Uterus (tissue), 4 donors: ENCODE measurements around the gene SPIRE1. TPM values are rescaled to one million over a fixed set of nuclear protein-coding genes. Genes with fewer than 3 reads are reported as not detected.

Experiments used
- DNase-seq, 2 donors: peaks; one replicate each; pipeline ENCODE4 v3.0.0-alpha.2; 2019 to 2020
- H3K27ac ChIP-seq, 2 donors: fragments of 200-600 bp; sonication (generic); 1 replicate in 1 of 2; 2 replicates in 1 of 2; pipeline ENCODE4 v1.5.1; 2016 to 2018
- H3K27me3 ChIP-seq, 2 donors: fragments of 200-600 bp; sonication (generic); one replicate each; pipeline ENCODE4 v1.5.1; 2018 to 2019; ENCODE audit warnings: control low read depth in 1 of 2
- H3K36me3 ChIP-seq, 2 donors: fragments of 200-600 bp; sonication (generic); one replicate each; pipeline ENCODE4 v1.5.1; 2019; ENCODE audit warnings: control low read depth in 1 of 2
- H3K4me1 ChIP-seq, 2 donors: fragments of 200-600 bp; sonication (generic); one replicate each; pipeline ENCODE4 v1.5.1; 2018 to 2019; ENCODE audit warnings: control low read depth in 1 of 2
- H3K4me3 ChIP-seq, 2 donors: fragments of 200-600 bp; sonication (generic); 1 replicate in 1 of 2; 2 replicates in 1 of 2; pipeline ENCODE4 v1.5.1; 2018 to 2019; ENCODE audit warnings: mild to moderate bottlenecking in 1 of 2
- H3K9me3 ChIP-seq, 2 donors: fragments of 200-600 bp; sonication (generic); one replicate each; pipeline ENCODE4 v1.5.1; 2019; ENCODE audit warnings: control low read depth in 1 of 2
- CTCF ChIP-seq, 4 experiments: fragments of 200-600 bp in 2 of 4; fragments of 450-650 bp in 2 of 4; sonication (generic) in 2 of 4; IDR thresholded peaks; one replicate each; pipeline ENCODE4 v1.5.1; 2016 to 2019; ENCODE audit warnings: antibody characterized with exemption in 4 of 4, mild to moderate bottlenecking in 2 of 4, moderate library complexity in 1 of 4
- POLR2A ChIP-seq, 2 donors: fragments of 450-650 bp; IDR thresholded peaks; one replicate each; pipeline ENCODE4 v1.6.1; 2016; ENCODE audit warnings: antibody characterized with exemption in 2 of 2, mild to moderate bottlenecking in 1 of 2, moderate library complexity in 1 of 2
- intact Hi-C: fragments of 100-400 bp; cut with DNase I; formaldehyde crosslinking; loops from one replicate; pipeline ENCODE4 v1.15.1; 2023; ENCODE audit warnings: low total_unique reads
- total RNA-seq, 4 donors: library from RNA; depleted of rRNA in 3 of 4; stranded (reverse); fragments of >200 nt in 3 of 4; gene quantifications; one replicate each; pipeline versions ENCODE4 v1.1.0 to v1.2.4, GENCODE V29; 2014 to 2023
- donor health status: DM: yes; HTN: yes; CAD: no.

SPIRE1 gene
- total RNA-seq, 4 donors from 2014 or later = 12.9 to 78.1 (median 27.5) TPM

DNA sequence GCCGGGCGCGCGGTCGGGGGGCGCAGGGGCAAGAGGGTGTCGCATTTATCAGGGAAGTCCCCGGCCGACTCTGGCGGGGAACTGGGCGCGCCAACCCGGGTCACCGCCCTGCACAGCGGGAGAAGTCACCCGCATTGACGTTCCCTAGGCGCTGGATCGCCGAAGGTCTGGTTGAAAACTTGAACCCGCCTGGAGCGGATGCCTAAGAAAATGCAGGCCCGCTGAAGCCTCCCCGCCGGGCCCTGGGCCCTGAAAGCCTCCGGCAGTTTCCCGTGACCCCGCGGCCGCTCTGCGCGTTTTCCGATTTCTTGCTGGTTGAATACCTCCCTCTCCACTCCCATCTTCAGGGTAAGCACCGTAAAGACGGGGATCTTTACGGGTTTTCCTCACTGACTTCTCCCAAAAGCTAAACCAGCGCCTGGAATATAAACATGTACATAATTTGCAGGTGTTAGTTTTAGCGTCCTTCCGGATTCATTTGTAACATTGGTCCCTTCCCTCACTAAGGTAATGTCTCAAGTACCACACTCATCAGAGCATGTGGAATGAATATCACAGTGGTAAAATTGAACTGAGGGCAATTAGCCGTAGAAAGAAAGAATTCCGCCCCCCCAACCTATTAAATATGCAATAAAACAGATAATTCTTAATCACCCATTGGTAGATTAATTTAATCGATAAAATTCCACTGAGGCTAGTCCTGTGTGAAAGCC, 675 bp upstream of the SPIRE1 start:
- Histone ChIP-seq H3K27ac (peak overlapping the region; percentile 86 to 98), H3K36me3 (no peaks in the 10 kb centered on the region), H3K4me3 (peak overlapping the region; percentile 47 to 87), H3K4me1 (no peaks in the 10 kb centered on the region), H3K27me3 (no peaks in the 10 kb centered on the region), H3K9me3 (no peaks in the 10 kb centered on the region)
- intact Hi-C loops = loop anchor here (5.0 kb wide), 1 partner anchor 266 kb away; no protein-coding TSS in a partner anchor
- peak; percentile 40 to 46 for DNase-seq
- TF ChIP-seq POLR2A (IDR thresholded peaks at IDR 0.05) = no peak
- no peak for TF ChIP-seq CTCF (IDR thresholded peaks at IDR 0.05)

DNA sequence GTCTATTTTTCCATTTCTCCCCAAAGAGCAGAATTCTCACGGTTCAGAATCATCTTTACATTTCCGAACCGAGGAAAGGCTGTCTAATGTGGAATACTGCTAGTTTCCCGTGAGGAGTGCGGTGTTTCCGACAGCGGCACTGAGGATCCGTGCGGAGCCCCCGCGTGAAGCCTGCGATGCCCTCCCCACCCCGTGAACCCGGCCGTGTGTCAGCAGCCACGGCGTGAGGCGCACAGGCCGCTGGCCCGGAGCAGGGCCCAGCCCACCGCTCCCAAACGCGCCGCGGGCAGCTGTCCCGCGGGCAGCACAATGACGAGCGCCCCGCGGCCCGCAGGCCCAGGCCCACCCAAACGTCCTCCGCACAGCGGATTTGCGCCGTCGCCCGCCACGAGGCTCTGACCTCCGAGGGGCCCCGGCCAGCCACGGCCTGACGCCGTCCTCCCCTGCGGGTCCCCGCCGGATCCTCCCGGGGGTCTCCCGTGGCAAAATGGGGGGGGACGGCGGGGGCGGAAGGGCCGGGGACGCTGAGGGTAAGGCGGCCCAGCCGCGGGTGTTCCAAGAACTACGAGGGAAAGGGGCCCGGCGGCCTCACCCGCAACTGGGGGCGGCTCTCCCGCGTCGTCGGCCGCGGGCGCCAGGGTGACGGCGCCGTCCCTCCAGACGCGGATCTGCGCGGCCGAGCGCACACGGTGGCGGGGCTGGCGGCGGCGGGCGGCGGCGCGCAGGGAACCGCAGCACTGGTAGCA, 796 bp downstream of the SPIRE1 start:
- peak; percentile 20 to 44 for DNase-seq
- H3K4me1 ChIP-seq = no peaks in the 10 kb centered on the region
- intact Hi-C loops = loop anchor here (5.0 kb wide), 1 partner anchor 265 kb away; no protein-coding TSS in a partner anchor

DNA sequence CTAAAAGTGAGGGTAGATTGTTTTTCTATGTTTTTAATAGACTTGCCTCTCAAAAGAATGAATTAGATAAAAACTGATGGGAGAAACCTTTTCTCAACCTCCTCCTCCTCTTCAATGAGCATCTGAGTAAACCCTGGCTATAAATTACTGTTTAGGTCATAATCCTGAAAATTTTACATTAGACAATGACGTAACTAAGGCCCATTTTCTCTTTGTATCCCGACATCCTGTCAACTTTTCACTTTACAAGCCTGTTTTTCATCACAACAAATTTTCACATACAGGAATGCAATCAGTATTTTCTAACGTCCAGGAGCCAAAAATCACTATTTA, 1.3 kb downstream of the SPIRE1 start:
- H3K27me3 ChIP-seq = no peaks in the 10 kb centered on the region
- H3K4me1 ChIP-seq = no peaks in the 10 kb centered on the region
- peak overlapping the region; percentile 47 to 87 for H3K4me3 ChIP-seq
- H3K9me3 ChIP-seq = no peaks in the 10 kb centered on the region
- intact Hi-C loops = loop anchor here (5.0 kb wide), 1 partner anchor 264 kb away; no protein-coding TSS in a partner anchor
- no peak for TF ChIP-seq POLR2A (IDR thresholded peaks at IDR 0.05)
- TF ChIP-seq CTCF (IDR thresholded peaks at IDR 0.05) = no peak
- H3K36me3 ChIP-seq = no peaks in the 10 kb centered on the region
- no peak for DNase-seq
- H3K27ac ChIP-seq = peak overlapping the region; percentile 86 to 98

More for the DNA sequence above, 796 bp downstream of the SPIRE1 start:
- TF ChIP-seq POLR2A (IDR thresholded peaks at IDR 0.05) = peak in 1 of 2 donors; percentile 16
- TF ChIP-seq CTCF (IDR thresholded peaks at IDR 0.05) = no peak
- peak overlapping the region; percentile 86 to 98 for H3K27ac ChIP-seq
- H3K4me3 ChIP-seq = peak overlapping the region; percentile 47 to 87
- H3K36me3 ChIP-seq = no peaks in the 10 kb centered on the region
- H3K27me3 ChIP-seq = no peaks in the 10 kb centered on the region
- H3K9me3 ChIP-seq = no peaks in the 10 kb centered on the region

DNA sequence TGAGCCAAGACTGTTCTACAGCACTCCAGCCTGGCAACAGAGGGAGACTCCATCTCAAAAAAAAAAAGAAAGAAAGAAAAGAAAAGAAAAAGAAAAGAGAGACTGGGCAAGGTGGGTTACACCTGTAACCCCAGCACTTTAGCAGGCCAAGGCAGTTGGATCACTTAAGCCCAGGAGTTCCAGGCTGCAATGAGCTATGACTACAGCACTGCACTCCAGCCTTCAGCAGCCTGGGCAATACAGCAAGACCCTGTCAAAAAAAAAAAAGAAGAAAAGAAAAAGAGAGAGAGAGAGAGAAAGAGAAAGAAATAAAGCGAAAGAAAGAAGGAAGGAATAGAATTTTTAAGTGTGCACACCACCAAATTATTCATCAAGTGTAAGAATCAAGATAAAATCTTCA, 2.9 kb downstream of the SPIRE1 start:
- Histone ChIP-seq H3K9me3 (no peaks in the 10 kb centered on the region), H3K27ac (no peak overlapping the region), H3K27me3 (no peaks in the 10 kb centered on the region), H3K36me3 (no peaks in the 10 kb centered on the region), H3K4me3 (no peak overlapping the region), H3K4me1 (no peaks in the 10 kb centered on the region)
- intact Hi-C loops = loop anchor here (5.0 kb wide), 1 partner anchor 263 kb away; no protein-coding TSS in a partner anchor
- TF ChIP-seq CTCF (IDR thresholded peaks at IDR 0.05) (no peak), POLR2A (IDR thresholded peaks at IDR 0.05) (no peak)
- DNase-seq = no peak

GRCh38 chr18:12652861-12653401, 5.0 kb downstream of the SPIRE1 start:
- Histone ChIP-seq H3K9me3 (no peaks in the 10 kb centered on the region), H3K4me3 (no peak overlapping the region), H3K27ac (no peak overlapping the region), H3K4me1 (no peaks in the 10 kb centered on the region), H3K27me3 (no peaks in the 10 kb centered on the region), H3K36me3 (no peaks in the 10 kb centered on the region)
- DNase-seq = no peak
- intact Hi-C loops = no loop called here
- no peak for TF ChIP-seq POLR2A (IDR thresholded peaks at IDR 0.05)
- no peak for TF ChIP-seq CTCF (IDR thresholded peaks at IDR 0.05)
